SK-N-DZ (cell line): ENCODE data around the gene CUEDC1.
"Not testable (repeated sequence)": the region's sequence is repeated elsewhere in the genome, so short reads cannot be mapped to it uniquely, and the experiment has no call there.

ENCODE experiments used
- DNase-seq: peaks from one replicate; pipeline ENCODE4 v3.0.0-alpha.2; 2015; ENCODE audit warnings: low spot score

The CUEDC1 gene

DNA sequence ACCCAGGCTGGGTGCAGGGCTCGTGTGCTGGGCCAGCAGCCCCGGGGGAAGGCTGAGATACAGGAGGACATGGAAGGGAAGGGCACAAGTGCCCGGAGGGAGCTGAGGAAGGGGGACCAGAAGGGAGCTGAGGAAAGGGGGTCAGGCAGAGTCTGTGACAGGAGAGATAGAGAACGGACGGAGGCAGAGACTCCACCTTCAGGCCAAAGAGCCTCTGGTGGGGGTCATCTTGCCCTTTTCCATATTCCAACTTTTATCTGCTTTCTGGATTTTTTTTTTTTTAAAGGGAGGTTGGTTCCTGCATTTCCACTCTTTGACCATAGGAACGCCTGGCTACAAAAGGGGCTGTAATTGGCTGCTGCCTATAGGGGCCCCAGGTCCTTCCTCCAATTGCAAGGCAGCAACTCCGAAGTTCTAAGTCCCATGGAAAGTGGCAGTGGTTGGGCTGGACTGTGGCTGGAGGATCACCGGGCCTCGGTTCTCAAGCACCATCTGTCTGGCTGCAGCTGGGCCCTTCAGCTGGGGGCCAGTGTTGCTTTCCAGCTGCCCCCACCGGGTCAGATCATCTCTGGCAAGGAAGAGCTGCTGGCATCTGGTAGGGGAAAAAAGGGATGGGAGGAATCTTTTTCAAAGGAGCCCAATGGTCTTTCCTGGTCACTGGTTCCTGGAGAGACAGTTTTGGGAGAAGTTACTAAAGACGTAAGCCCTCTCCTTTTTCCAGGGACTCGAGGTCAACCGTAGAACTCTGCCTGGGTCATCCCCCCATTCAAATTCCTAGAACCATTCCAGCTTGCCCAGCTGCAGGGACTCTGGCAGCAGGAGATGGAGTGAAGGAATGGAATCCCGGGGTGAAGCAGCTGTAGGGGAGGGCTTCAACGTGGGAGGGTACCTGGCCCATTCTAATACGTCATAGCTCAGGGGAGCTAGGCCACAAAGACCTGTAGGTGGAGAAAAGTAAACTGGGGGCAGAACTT lies 92.2 kb downstream of the CUEDC1 start:
- DNase-seq: no peak

DNA sequence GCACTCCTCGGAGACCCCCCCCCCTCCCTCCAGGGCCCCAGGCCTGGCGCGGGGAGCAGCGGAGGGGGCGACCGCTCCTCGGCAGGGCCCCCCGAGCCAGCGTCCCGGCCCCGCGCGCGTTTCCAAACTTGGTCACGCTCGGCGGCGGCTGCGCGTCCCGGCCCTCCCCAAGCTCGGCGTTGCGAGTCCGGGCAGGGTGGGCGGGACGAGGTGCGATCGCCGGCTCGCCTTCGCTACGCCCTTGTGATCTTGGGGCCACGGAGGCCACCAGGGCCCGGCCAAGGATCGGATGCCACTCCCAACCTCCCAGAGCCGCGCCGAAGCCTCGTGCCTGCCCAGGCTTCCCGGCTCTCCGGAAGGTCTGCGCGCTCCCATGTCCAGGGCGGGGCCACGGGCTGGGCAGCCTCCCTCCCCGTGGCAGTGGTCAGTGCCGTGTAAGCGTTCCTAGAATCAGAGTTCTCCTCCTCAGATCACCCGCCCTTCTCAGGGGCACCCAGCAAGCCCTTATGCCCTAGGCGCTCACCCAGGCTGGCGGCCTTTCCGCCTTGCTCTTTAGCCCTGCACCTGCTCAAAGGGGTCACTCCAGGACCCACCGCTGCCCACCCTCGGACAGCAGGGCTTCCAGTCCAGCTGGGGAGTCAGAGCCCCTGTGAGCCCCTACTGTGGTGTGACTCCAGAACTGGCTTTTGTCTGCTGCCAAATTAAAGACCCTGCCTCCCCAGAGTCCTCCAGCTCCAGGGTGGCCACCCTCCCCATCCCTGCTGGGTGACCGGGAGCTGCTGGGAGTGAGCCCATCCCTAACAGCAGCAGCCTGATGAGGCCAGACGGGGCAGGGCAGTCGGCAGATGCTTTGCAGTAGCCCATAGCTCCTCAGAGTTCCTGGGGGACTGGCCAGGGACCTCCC lies 93.2 kb downstream of the CUEDC1 start:
- no peak for DNase-seq

DNA sequence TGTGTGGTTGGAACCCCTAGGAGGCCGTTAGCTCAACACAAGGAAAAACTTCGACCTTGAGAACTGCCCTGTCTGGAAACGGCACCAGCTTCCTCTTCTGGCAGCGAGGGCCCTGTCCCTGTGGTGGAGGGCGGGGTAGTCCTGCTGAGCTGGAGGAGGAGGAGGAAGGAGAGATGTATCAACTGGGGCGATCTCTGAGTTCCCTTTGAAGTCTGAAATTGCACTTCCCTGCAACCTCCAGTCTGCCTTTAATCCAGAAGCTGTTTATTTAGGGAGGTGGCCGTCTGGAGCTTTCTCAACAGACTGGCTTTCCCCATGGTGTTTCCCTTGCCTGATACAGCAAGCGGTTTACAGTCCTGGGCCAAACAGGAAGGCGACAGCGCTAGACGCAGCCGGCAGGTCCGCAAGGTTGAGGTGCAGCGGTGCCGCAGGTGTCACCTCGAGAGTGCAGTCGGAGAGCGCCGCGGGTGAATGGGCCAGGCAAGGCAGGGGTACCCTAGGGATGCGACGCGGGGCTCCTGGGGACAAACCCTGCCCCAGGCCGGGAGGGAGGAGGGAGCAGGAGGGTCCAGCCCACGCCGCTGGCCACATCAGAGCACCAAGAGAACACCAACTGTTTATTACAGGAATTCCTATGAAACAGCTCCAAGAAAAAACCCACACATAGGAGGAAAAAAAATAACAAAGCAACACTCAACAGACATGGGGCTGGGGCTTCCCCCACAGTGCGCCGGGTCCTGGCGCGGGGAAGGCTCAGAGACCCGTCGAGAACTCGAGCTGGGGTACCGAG lies 94.0 kb downstream of the CUEDC1 start:
- DNase-seq: peak; percentile 53

DNA sequence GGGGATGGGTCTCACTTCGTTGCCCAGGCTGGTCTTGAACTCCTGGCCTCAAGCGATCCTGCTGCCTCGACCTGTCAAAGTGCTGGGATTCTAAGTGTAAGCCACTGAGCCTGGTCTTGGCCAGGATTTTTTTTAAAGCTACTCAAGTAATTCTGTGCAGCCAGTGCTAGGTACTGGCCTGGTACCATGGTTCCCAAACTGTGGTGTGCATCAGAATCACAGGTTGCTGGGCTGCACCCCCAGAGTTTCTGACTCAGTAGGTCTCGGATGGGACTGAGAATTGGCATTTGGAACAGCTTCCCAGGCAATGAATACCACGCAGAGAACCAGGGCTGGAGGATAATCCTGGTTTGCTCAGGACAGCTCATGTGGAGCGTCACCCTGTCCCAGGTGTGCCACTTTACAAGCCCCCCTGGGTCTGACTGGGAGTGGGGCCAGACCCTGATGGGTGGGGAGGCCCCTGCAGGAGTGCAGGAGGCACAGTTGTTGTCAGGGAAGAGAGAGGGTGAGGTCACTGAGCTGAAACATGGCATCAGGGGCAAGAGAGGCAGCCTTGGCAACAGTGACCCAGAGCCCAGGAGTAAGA lies 94.7 kb downstream of the CUEDC1 start:
- DNase-seq: no peak

DNA sequence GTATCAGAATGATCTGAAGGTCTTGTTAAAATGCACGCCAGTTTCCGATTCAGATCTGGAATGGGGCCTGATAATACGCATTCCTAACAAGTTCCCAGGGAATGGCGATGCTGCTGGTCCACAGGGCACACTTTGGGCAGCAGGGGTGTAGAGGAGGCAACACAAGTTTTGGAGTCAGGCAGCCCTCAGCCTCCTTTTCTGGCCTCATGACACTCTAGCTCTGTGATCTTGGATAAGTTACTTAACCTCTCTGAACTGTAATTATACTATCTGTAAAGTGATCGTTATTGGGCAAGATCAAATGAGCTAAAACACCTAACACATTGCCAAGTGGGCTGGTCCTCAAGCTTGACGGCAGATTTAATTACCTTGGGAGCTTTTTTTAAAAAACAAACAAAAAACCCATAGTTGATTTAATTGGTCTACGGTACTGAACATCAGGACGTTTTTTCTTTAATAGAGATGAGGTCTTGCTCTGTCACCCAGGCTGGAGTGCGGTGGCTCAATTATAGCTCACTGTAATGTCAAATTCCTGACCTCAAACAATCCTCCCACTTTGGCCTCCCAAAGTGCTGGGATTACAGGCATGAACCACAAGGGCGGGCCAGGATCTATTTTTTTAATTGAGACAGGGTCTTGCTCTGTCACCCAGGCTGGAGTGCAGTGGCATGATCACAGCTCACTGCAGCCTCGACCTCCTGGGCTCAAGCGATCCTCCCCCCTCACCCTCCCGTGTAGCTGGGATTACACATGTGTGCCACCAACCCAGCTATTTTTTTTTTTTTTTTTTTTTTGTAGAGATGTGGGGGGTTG lies 95.4 kb downstream of the CUEDC1 start:
- no peak for DNase-seq

DNA sequence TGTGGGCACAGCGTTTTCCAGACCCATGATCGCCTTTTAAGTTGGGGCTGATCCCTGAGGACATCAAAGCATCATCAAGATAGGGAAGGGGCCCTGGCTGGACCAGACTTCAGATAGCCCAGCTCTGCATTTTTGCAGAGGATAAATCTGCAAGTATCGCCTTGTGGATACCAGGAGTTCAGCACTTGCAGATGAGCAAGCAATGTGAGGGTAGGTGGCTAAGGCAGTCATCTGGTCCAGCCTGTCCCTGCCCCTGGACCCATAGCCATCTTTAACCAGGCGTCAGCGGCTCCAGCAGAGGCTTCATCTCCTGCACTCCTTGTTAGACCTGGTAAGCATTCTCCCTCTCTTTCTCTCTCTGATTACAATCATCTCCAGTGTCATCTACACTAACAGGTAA lies 96.4 kb downstream of the CUEDC1 start:
- no peak for DNase-seq

DNA sequence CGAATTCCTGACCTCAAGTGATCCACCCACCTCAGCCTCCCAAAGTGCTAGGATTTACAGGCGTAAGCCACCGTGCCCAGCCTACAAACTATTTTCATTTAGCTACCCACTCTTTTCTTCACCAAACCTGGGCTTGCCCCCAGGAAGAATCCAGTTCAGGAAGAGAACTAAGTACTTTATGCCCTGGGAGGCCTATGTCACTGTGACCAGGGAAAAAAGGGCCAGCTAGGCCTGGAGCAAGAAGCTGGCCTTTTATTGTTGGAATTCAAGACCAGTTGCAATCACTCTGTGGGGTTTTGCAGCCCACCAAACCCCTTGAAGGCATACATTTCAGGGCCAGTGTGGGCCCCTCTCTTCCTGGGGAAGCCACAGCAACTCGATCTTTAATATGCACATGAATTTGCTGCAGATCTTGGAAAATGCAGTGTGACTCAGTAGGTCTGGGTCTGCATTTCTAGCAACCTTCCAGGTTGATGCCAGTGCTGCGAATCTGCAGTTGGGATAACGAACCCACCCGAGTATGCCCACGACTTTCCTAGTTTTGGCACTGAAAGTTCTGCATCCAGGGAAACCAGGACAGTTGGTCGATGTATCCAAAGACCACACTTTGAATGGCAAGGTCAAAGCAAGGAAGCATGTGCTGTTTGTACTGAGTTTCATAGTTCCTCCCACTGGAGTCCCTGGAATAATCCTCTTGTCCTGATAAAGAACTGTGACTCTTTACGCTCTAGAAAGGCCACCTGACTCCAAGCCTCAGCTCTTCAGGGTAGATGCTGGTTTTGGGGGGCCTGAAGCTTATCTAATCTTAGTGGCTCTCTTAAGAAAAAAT lies 98.2 kb downstream of the CUEDC1 start:
- DNase-seq: no peak

DNA sequence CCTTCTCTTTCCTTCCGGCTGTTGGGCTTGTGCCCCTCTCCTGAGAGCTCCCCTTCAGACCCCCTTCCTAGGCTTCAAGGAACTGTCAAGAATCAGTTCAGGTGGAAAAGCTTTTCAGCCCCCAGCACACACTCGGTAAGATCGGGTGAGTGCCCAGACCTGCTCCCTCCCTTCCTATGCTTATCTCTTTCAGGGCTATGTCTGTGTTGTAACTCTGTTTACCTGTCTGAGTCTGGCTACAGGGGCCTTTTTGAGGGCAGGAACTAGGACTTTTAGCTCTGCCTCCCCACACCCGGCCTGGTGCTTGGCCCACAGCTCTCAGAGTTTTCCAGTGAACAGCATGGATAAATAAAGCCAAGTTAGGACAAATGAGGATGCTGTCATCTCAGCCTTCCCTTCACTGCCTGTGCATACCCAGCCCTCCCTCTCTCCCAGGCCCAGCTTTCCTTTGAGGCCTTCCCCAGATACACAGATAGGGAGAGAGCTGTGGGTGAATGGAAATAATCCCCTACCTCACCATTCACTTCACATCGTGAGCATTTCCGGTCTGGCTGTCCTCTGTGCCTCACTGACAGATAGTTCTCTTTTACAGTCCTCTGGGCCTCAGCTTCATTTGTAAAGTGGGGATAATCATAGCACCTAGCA lies 99.7 kb downstream of the CUEDC1 start:
- DNase-seq: no peak

DNA sequence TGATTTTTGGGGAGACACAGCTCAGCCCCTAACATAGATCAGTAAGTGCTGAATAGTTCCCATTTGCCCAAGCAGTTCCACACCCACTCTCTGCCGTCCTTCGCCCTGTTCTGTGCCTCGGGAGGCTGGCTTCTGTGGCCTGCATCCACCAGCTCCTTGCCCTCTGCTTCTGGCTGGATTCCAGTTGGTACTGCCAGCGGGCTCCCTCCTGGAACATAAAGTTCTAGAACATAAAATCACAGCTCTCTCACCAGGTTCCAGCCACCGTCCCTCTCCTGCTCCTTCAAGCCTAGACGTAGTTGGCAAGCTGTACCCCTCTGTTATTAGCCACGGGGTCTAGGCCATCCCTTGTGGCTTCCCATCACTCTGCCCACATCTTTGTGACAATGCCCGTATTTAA lies 101.5 kb downstream of the CUEDC1 start:
- no peak for DNase-seq

DNA sequence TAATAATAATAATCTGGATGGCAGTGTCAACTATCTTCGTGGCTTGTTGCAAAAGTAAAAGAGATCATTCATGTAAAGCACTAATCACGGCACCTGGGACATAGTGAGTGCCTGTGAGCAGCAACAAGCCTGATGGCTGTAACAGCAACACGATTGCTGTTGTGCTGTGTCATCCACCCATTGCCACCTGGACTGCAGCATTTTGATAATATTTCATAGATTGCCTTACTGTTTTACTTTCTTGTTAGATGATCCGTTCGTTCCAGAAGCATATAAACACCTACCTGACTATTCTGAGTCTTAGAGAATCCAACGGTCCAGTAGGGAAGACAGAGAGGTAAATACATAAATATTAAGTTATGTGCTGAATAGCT lies 102.3 kb downstream of the CUEDC1 start:
- no peak for DNase-seq

DNA sequence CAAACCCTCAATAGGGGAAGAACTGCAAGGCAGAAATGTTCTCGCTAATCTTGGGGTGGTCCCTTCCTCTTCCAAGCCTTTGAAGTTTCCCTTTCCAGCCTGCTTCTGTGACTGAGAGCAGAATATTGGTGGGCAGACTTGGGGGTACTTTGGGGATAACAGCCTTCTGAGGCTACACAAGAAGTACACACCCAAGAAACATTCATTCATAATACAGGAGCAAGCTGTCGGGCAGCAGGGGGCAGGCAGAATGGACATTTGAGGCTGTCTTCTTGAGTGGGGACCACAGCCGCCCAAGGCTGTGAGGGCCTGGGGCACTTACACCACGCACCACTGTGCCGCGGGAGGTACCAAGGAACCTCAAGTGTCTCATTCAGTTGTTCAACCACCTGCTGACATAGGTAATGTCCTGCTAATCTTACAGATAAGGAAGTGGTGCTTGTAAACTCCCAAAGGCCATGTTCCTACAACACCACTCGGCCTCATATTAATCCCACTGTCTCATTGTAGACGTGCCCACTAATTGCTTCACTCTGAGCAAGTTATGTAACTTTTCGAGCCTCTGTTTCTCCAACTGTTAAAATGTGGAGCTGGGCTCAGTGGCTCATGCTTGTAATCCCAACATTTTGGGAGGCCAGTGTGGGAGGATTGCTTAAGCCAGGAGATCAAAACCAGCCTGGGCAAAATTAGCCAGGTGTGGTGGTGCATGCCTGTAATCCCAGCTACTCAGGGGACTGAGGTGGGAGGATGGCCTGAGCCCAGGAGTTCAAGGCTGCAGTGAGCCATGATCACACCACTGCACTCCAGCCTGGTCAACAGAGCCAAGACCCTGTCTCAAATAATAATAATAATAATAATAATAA lies 102.9 kb downstream of the CUEDC1 start:
- DNase-seq: no peak

DNA sequence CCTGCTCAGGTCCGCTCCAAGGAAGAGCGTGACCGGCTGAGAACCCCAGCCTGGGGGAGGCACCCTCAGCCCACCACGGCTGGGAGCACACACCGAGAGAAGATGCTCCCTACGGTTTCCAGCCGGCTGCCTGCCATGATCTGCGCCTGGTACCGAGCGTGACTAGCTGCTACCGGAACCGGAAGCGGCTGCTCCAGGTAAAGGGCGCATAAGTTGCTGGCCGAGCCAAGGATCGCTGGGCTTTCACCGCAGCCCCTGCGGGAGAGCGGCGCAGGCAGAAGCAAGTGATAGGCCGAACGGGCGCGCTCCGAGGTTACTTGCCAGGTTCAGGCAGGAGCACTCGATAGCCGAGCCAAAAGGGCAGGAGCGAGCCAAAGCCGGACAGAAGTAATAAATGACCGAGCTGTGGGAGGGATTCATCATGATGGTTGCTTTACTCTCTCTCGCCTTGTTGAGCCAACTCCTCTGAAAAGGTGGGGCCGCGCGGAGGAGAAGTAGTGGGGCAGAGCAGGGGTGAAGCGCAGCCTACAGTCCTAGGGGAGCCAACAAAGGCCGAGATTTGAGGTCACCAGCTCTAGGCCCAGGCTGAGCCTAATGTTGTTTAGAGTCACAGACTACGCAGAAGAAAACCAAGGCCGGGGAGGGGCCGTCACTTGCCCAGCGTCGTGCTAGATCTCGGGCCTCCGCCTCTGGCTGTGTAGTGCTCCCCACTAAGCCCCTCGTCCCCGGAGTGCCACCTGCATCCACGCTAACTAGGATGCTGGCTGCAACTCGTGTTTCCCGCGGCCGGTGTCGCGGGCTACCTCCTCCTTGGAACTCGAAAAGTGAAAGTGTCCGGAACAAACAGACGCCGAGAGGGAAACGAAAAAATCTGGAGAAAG lies 105.1 kb downstream of the CUEDC1 start, which contains the start of gene MRPS23:
Gene MRPS23 (minus strand): TSS at position 171 of the 881 bp plus-strand sequence. CDS start 34 bp downstream, at position 137.
- peak; percentile 99 for DNase-seq

DNA sequence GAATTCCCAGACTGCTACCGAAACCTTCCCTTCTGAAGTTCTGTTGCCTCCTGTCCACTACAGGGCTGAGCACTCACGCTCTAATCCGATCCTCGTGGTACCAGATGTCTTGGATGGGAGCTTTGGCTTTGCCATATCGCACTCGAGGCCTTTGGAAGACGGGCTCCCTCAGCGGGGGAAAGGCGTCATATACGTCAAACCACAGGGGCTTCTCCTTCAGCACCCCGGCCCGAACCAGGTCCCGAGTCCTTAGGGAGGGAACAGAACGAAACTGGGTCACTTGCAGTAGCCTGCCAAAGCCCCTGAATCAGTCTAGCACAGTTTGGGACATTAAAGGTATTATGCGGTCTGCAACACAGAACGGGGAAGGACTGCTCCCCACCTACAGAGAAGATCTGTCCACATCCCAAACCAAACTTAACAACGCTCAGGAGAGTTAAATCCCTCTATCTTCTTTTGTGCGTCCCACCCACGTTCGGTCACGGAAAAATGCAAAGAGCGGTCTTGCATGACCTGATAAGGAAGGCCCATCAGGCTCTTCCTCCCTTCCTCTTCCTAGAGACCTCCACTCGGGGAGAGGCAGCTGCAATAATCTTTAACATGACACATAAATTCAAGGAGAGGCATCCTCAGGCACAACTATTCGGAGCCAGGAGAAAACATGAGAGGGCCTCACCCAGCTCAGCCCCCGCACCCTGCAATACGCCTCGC lies 105.9 kb downstream of the CUEDC1 start:
- DNase-seq: no peak

DNA sequence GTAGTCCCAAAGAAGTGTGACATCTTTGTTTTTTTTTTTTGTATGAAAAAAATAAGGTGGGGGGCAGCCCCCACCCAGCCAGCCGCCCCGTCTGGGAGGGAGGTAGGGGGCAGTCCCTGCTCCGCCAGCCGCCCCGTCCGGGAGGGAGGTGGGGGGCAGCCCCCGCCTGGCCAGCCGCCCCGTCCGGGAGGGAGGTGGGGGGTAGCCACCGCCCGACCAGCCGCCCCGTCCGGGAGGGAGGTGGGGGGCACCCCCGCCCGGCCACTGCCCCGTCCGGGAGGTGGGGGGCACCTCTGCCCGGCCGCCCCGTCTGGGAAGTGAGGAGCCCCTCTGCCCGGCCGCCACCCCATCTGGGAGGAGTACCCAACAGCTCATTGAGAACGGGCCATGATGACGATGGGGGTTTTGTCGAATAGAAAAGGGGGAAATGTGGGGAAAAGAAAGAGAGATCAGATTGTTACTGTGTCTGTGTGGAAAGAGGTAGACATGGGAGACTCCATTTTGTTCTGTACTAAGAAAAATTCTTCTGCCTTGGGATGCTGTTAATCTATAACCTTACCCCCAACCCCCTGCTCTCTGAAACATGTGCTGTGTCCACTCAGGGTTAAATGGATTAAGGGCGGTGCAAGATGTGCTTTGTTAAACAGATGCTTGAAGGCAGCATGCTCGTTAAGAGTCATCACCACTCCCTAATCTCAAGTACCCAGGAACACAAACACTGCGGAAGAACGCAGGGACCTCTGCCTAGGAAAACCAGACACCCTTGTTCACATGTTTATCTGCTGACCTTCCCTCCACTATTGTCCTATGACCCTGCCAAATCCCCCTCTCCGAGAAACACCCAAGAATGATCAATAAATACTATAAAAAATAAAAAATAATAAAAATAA lies 108.9 kb downstream of the CUEDC1 start:
- DNase-seq: not testable (repeated sequence)

DNA sequence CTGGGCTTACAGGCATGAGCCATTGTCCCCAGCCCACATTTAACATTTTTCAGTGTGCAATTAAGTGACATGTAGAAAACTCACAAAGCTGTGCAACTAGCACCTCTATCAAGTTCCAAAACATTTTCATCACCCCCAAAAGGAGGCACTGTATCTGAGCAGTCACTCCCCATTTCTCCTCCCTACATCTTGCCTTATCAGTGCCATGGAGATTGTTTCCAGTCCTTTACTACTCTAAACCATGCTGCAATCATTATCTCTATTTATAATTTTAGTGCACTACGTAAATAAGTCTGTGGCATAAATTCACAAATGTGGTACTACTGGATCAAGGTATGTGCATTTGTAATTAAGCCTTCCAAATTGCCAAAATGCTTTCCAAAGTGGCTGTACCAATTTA lies 112.9 kb downstream of the CUEDC1 start:
- DNase-seq: no peak
